Mesendoderm (in vitro differentiated cells): ENCODE data around the gene PBX4.

Experiments used
- DNase-seq: peaks from one replicate; pipeline ENCODE4 v3.0.0; 2013
- H2AK5ac ChIP-seq: 2 replicates; pipeline ENCODE4 v1.6.1; 2013; ENCODE audit warnings: low read length, inconsistent platforms
- H2BK120ac ChIP-seq: 2 replicates; pipeline ENCODE4 v1.6.1; 2013; ENCODE audit warnings: low read depth, mild to moderate bottlenecking, low read length, moderate library complexity, mixed read lengths
- H2BK15ac ChIP-seq: replicated peaks from 2 replicates; pipeline ENCODE4 v1.6.1; 2013; ENCODE audit warnings: low read depth, mild to moderate bottlenecking, moderate library complexity
- H2BK5ac ChIP-seq: 2 replicates; pipeline ENCODE4 v1.6.1; 2013; ENCODE audit warnings: low read length, inconsistent platforms
- H3K18ac ChIP-seq: 2 replicates; pipeline ENCODE4 v1.6.1; 2013; ENCODE audit warnings: mild to moderate bottlenecking, low read length, mixed read lengths
- H3K23ac ChIP-seq: one replicate; pipeline ENCODE4 v1.6.1; 2013; ENCODE audit warnings: low read length
- H3K27ac ChIP-seq: 2 replicates; pipeline ENCODE4 v1.5.1; 2013; ENCODE audit warnings: low read depth, mild to moderate bottlenecking, inconsistent platforms, low read length, moderate library complexity
- H3K27me3 ChIP-seq: 2 replicates; pipeline ENCODE4 v1.6.1; 2013; ENCODE audit warnings: low read length, control low read depth, mild to moderate bottlenecking, inconsistent platforms; ENCODE audit not compliant: insufficient read depth, poor library complexity
- H3K36me3 ChIP-seq: 2 replicates; pipeline ENCODE4 v1.6.1; 2013; ENCODE audit warnings: low read length, inconsistent platforms; ENCODE audit not compliant: control insufficient read depth, insufficient read depth
- H3K4ac ChIP-seq: one replicate; pipeline ENCODE4 v1.6.1; 2013; ENCODE audit warnings: low read depth, mild to moderate bottlenecking, low read length, moderate library complexity
- H3K4me1 ChIP-seq: 2 replicates; pipeline ENCODE4 v1.6.1; 2013; ENCODE audit warnings: low read depth, low read length, inconsistent platforms; ENCODE audit not compliant: control insufficient read depth
- H3K4me2 ChIP-seq: 2 replicates; pipeline ENCODE4 v1.6.1; 2013; ENCODE audit warnings: low read length
- H3K4me3 ChIP-seq: 2 replicates; pipeline ENCODE4 v1.5.1; 2013; ENCODE audit warnings: mild to moderate bottlenecking, low read length
- H3K56ac ChIP-seq: one replicate; pipeline ENCODE4 v1.6.1; 2013; ENCODE audit warnings: low read length
- H3K79me1 ChIP-seq: 2 replicates; pipeline ENCODE4 v1.6.1; 2013; ENCODE audit warnings: low read length, inconsistent platforms
- H3K79me2 ChIP-seq: 2 replicates; pipeline ENCODE4 v1.6.1; 2013; ENCODE audit warnings: mild to moderate bottlenecking, low read length; ENCODE audit not compliant: control insufficient read depth, insufficient read depth
- H3K9ac ChIP-seq: 2 replicates; pipeline ENCODE4 v1.6.1; 2013; ENCODE audit warnings: low read length, inconsistent platforms
- H4K5ac ChIP-seq: one replicate; pipeline ENCODE4 v1.6.1; 2013; ENCODE audit warnings: low read length
- H4K8ac ChIP-seq: one replicate; pipeline ENCODE4 v1.6.1; 2013; ENCODE audit warnings: low read depth, mild to moderate bottlenecking, control low read depth, low read length, moderate library complexity
- WGBS: extraction: QIAGEN DNeasy Blood & Tissue Kit; methylation state at CpG from one replicate; pipeline ENCODE4 v1.1.7; 2013; ENCODE audit warnings: low lambda C conversion rate, missing lambda C conversion rate; ENCODE audit not compliant: insufficient coverage; ENCODE audit errors: extremely low coverage; 5-methylcytosine and 5-hydroxymethylcytosine counted together

The PBX4 gene

GRCh38 chr19:19661675-19662251 is 43.3 kb upstream of the PBX4 start:
- Histone ChIP-seq H3K36me3 (peaks cover 17% of the 10 kb centered on the region), H2BK15ac (no peak overlapping the region), H2BK5ac (no peak overlapping the region), H2BK120ac (no peak overlapping the region), H3K23ac (no peak overlapping the region), H3K18ac (no peak overlapping the region), H3K9ac (no peak overlapping the region), H4K8ac (no peak overlapping the region), H3K56ac (no peak overlapping the region), H3K4me1 (peaks cover 4% of the 10 kb centered on the region), H3K79me2 (peaks cover 28% of the 10 kb centered on the region), H3K27ac (no peak overlapping the region), H3K4me3 (no peak overlapping the region), H4K5ac (no peak overlapping the region), H3K27me3 (no peaks in the 10 kb centered on the region), H3K79me1 (peaks cover 25% of the 10 kb centered on the region), H3K4ac (no peak overlapping the region), H3K4me2 (peak overlapping the region; percentile 11), H2AK5ac (no peak overlapping the region)
- DNase-seq = peak; percentile 54
- WGBS = no CpG with 5 or more reads among the region's 18 CpGs

DNA sequence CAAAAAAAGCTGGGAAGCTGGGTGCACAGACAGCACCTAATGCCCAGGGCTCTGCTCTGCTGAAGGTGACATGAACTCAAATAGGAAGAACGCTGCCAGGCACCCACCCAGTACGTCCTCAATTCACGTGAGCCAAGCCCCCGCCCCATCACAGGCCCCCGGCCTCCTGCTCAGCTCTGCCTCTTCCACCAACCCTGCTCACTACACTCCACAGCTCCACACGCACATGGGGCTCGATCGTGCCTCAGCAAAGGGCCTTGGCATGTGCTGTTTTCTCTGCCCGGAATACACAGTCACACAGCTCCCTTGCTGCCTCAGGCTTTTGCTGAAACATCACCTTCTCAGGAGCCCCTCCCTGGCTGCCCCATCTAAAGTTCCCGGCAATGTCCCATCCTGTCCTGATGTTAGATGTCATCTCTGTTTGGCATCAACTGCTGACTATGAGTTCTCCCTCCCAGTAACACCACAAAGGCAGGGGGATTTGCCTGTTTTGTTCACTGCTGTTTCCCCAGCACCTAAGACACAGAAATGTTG is 42.7 kb upstream of the PBX4 start:
- no peak overlapping the region for H3K4me2 ChIP-seq
- no peak overlapping the region for H3K18ac ChIP-seq
- no peak overlapping the region for H3K27ac ChIP-seq
- no CpG with 5 or more reads among the region's 10 CpGs for WGBS
- no peak overlapping the region for H2BK120ac ChIP-seq
- H2BK15ac ChIP-seq = no peak overlapping the region
- H4K5ac ChIP-seq = no peak overlapping the region
- H2AK5ac ChIP-seq = no peak overlapping the region
- no peak overlapping the region for H3K4ac ChIP-seq
- no peak overlapping the region for H3K9ac ChIP-seq
- H3K36me3 ChIP-seq = peaks cover 18% of the 10 kb centered on the region
- H3K4me3 ChIP-seq = no peak overlapping the region
- peaks cover 25% of the 10 kb centered on the region for H3K79me1 ChIP-seq
- no peak overlapping the region for H4K8ac ChIP-seq
- H3K27me3 ChIP-seq = no peaks in the 10 kb centered on the region
- no peak for DNase-seq
- no peak overlapping the region for H2BK5ac ChIP-seq
- H3K4me1 ChIP-seq = peaks cover 4% of the 10 kb centered on the region
- H3K56ac ChIP-seq = peak overlapping the region; percentile 25
- peaks cover 28% of the 10 kb centered on the region for H3K79me2 ChIP-seq
- H3K23ac ChIP-seq = no peak overlapping the region

DNA sequence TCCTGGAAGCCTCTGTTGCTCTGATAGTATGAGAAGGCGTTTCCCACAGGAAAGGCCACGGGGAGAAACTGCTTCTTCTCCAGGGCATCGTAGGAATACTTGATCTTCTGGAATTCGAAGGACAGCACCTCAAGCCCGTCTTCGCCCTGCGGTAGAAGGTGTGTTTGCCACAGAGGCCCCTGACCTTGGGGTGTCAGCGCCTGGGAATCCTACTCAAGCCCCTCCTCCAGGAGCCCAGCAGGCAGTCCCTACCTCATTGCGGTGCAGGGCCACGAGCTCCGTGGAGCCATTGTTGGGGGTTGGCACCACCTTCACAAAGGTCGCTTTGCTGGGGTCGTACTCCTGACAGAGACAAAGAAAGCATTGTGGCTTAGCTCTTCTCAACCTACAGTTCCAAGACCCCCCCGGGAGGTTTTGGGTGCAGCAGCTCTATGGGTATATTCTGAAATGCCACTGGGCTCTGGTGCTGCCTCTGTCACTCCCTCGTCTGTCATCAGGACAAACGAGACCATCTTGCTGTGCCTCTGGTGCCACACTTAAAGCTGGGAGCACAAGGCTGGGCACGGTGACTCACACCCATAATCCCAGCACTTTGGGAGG is 41.3 kb upstream of the PBX4 start:
- Histone ChIP-seq H4K8ac (no peak overlapping the region), H3K18ac (no peak overlapping the region), H2BK5ac (no peak overlapping the region), H4K5ac (no peak overlapping the region), H3K4ac (no peak overlapping the region), H3K27ac (no peak overlapping the region), H3K36me3 (peaks cover 23% of the 10 kb centered on the region), H2AK5ac (no peak overlapping the region), H3K79me2 (peaks cover 28% of the 10 kb centered on the region), H2BK15ac (no peak overlapping the region), H3K4me2 (no peak overlapping the region), H3K9ac (no peak overlapping the region), H2BK120ac (no peak overlapping the region), H3K4me1 (peaks cover 4% of the 10 kb centered on the region), H3K27me3 (no peaks in the 10 kb centered on the region), H3K23ac (no peak overlapping the region), H3K4me3 (no peak overlapping the region), H3K79me1 (peaks cover 25% of the 10 kb centered on the region), H3K56ac (no peak overlapping the region)
- no CpG with 5 or more reads among the region's 17 CpGs for WGBS
- DNase-seq = no peak

DNA sequence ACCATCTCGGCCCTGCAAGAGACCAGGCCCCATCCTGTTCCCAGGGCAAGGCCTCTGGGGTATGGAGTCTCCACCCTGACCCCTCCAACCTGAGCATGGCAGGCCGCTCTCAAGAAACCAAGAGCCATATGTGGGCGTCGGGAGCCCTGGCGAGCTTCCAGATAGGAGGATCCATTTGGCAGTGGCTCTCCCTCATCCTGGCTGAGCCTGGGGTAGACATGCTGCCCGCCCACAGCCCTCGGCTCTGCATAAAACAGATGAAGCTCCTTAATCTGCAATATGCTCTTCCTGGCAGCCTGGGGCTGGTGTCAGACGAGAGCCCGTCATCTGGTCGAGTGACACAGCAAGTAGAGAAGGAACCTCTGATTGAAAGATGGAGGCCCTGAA is 38.9 kb upstream of the PBX4 start:
- peaks cover 19% of the 10 kb centered on the region for H3K79me1 ChIP-seq
- DNase-seq = no peak
- H3K18ac ChIP-seq = no peak overlapping the region
- H3K36me3 ChIP-seq = peaks cover 27% of the 10 kb centered on the region
- peaks cover 1% of the 10 kb centered on the region for H3K4me1 ChIP-seq
- no peak overlapping the region for H4K5ac ChIP-seq
- no peaks in the 10 kb centered on the region for H3K27me3 ChIP-seq
- H3K27ac ChIP-seq = no peak overlapping the region
- no peak overlapping the region for H3K4ac ChIP-seq
- no peak overlapping the region for H2BK120ac ChIP-seq
- no peak overlapping the region for H2BK5ac ChIP-seq
- H3K79me2 ChIP-seq = peaks cover 18% of the 10 kb centered on the region
- no peak overlapping the region for H3K56ac ChIP-seq
- H4K8ac ChIP-seq = no peak overlapping the region
- no peak overlapping the region for H3K4me3 ChIP-seq
- no peak overlapping the region for H3K23ac ChIP-seq
- WGBS = no CpG with 5 or more reads among the region's 10 CpGs
- H3K9ac ChIP-seq = no peak overlapping the region
- no peak overlapping the region for H3K4me2 ChIP-seq
- H2AK5ac ChIP-seq = no peak overlapping the region
- no peak overlapping the region for H2BK15ac ChIP-seq

- no peak overlapping the region for H3K56ac ChIP-seq
- H4K5ac ChIP-seq = no peak overlapping the region
- DNase-seq = no peak
- H3K79me1 ChIP-seq = peaks cover 15% of the 10 kb centered on the region
- no peak overlapping the region for H2BK120ac ChIP-seq
- no peak overlapping the region for H2AK5ac ChIP-seq
- H2BK5ac ChIP-seq = no peak overlapping the region
- H3K27ac ChIP-seq = no peak overlapping the region
- H3K4ac ChIP-seq = no peak overlapping the region
- no peak overlapping the region for H2BK15ac ChIP-seq
- peaks cover 11% of the 10 kb centered on the region for H3K79me2 ChIP-seq
- peaks cover 28% of the 10 kb centered on the region for H3K36me3 ChIP-seq
- H3K27me3 ChIP-seq = no peaks in the 10 kb centered on the region
- no peak overlapping the region for H3K18ac ChIP-seq
- no peak overlapping the region for H3K23ac ChIP-seq
- H3K9ac ChIP-seq = no peak overlapping the region
- H4K8ac ChIP-seq = no peak overlapping the region
- no peak overlapping the region for H3K4me3 ChIP-seq
- no CpG with 5 or more reads among the region's 33 CpGs for WGBS
- H3K4me2 ChIP-seq = no peak overlapping the region
- no peaks in the 10 kb centered on the region for H3K4me1 ChIP-seq
Observed at GRCh38 chr19:19656451-19657396, 38.2 kb upstream of the PBX4 start.
